SK-N-SH (cell line): ENCODE data around the gene UBXN1.

Source experiments
- CTCF ChIP-seq: fragments of 200-600 bp; sonication (generic); IDR thresholded peaks from 2 replicates; pipeline ENCODE4 v1.6.1; 2017; ENCODE audit warnings: antibody characterized with exemption, mild to moderate bottlenecking, moderate library complexity
- NRF1 ChIP-seq: IDR thresholded peaks from 2 replicates; pipeline ENCODE4 v1.6.1; 2012; ENCODE audit warnings: low read depth, mild to moderate bottlenecking, low read length
- RAD21 ChIP-seq: IDR thresholded peaks from 2 replicates; pipeline ENCODE4 v1.6.1; 2012; ENCODE audit warnings: mild to moderate bottlenecking, low read length
- RCOR1 ChIP-seq: fragments of 150-350 bp; IDR thresholded peaks from 2 replicates; pipeline ENCODE4 v1.6.1; 2017; ENCODE audit warnings: antibody characterized with exemption, low read length

GRCh38 chr11:62707277-62707861 lies 28.5 kb upstream of the UBXN1 start, which contains the start of the genes BSCL2 and GNG3:
- no peak for TF ChIP-seq CTCF
- TF ChIP-seq RCOR1, result no peak
- no peak for TF ChIP-seq RAD21
- TF ChIP-seq NRF1, result no peak
